Upper lobe of right lung (tissue), 1 donor: ENCODE measurements around the gene UBAP2. TPM values are rescaled to one million over a fixed set of nuclear protein-coding genes. Genes with fewer than 3 reads are reported as not detected.
A peak's percentile ranks its signal among the peaks of the same experiment; 100 is the strongest.

ENCODE experiments used
- ATAC-seq: fragments of 200-7000 bp; cut with Tn5 transposase; one replicate; pipeline ENCODE4 v1.9.1; 2020; ENCODE audit warnings: mild to moderate bottlenecking, moderate library complexity
- DNase-seq: peaks from one replicate; pipeline ENCODE4 v3.0.0-alpha.2; 2020
- H3K27ac ChIP-seq: fragments of 200-600 bp; one replicate; pipeline ENCODE4 v1.8.0; 2022
- H3K27me3 ChIP-seq: fragments of 200-600 bp; one replicate; pipeline ENCODE4 v1.8.0; 2022; ENCODE audit warnings: mild to moderate bottlenecking
- H3K36me3 ChIP-seq: fragments of 200-600 bp; one replicate; pipeline ENCODE4 v1.8.0; 2022
- H3K4me1 ChIP-seq: fragments of 200-600 bp; one replicate; pipeline ENCODE4 v1.8.0; 2022
- H3K4me3 ChIP-seq: fragments of 200-600 bp; one replicate; pipeline ENCODE4 v1.8.0; 2022; ENCODE audit warnings: mild to moderate bottlenecking
- H3K9me3 ChIP-seq: fragments of 200-600 bp; one replicate; pipeline ENCODE4 v1.8.0; 2022
- intact Hi-C: fragments of 100-400 bp; cut with DNase I; formaldehyde crosslinking; loops from one replicate; pipeline ENCODE4 v1.11.0; 2022
- total RNA-seq: library from RNA; stranded (reverse); fragmentation: NEBNext Ultra II Directional; extraction: Animal tissue kit (Norgen Biotek cat#: 25700); gene quantifications from one replicate; pipeline ENCODE4 v1.2.1, GENCODE V29; 2021
- TF ChIP-seq, protein P1 (sequence below): fragments of 200-600 bp; IDR thresholded peaks from one replicate; pipeline ENCODE4 v1.8.0; 2022; ENCODE audit warnings: antibody characterized with exemption
- donor health status: DM: no; HTN: yes; CAD: no; lungs with severe emphysema.

UBAP2 gene
- total RNA-seq, 1 donor from 2014 or later = 36.2 TPM

DNA sequence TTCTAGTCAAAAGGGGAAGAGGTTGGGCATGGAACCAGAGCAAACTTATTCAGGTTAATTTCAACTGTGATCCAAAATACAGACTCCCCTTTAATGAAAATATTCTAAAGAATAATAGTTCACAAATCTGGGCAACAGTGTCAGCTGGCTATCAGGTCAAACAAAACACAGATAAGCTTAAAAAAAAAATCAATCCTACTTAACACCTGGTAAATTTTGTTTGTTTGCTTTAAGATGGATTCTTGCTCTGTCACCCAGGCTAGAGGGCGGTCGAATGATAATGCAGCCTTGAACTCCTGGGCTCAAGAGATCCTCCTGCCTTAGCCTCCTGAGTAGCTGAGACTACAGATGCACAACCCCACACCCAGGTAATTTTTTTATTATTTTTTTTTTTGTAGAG, 89.0 kb downstream of the UBAP2 start:
- no peak for DNase-seq
- ATAC-seq = no peak
- intact Hi-C loops = no loop called here
- TF ChIP-seq, protein P1, sequence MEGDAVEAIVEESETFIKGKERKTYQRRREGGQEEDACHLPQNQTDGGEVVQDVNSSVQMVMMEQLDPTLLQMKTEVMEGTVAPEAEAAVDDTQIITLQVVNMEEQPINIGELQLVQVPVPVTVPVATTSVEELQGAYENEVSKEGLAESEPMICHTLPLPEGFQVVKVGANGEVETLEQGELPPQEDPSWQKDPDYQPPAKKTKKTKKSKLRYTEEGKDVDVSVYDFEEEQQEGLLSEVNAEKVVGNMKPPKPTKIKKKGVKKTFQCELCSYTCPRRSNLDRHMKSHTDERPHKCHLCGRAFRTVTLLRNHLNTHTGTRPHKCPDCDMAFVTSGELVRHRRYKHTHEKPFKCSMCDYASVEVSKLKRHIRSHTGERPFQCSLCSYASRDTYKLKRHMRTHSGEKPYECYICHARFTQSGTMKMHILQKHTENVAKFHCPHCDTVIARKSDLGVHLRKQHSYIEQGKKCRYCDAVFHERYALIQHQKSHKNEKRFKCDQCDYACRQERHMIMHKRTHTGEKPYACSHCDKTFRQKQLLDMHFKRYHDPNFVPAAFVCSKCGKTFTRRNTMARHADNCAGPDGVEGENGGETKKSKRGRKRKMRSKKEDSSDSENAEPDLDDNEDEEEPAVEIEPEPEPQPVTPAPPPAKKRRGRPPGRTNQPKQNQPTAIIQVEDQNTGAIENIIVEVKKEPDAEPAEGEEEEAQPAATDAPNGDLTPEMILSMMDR = no peak
- Histone ChIP-seq H3K9me3 (no peaks in the 10 kb centered on the region), H3K27ac (no peak overlapping the region), H3K27me3 (no peaks in the 10 kb centered on the region), H3K4me3 (no peak overlapping the region), H3K4me1 (no peaks in the 10 kb centered on the region), H3K36me3 (peaks cover 35% of the 10 kb centered on the region)

DNA sequence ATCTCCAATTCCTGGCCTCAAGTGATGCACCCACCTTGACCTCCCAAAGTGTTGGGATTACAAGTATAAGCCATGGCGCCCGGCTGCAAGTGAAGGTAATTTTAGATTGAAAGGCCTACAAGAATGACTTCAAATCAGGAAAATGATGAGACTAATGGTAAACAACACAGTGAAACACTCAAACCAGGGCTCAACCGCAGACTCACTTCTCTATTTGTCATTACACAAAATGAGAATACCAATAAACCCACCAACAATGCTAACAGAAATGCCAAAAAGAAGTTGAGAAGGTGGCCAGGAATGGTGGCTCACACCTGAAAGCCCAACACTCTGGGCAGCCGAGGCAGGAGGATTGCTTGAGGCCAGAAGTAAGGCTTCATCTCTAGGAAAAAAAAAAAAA, 92.1 kb downstream of the UBAP2 start:
- DNase-seq (no peak), ATAC-seq (no peak)
- H3K27me3 ChIP-seq = no peaks in the 10 kb centered on the region
- peaks cover 50% of the 10 kb centered on the region for H3K36me3 ChIP-seq
- TF ChIP-seq, protein P1 = no peak
- intact Hi-C loops = no loop called here
- H3K9me3 ChIP-seq = no peaks in the 10 kb centered on the region
- H3K27ac ChIP-seq = no peak overlapping the region
- no peak overlapping the region for H3K4me3 ChIP-seq
- H3K4me1 ChIP-seq = no peaks in the 10 kb centered on the region

DNA sequence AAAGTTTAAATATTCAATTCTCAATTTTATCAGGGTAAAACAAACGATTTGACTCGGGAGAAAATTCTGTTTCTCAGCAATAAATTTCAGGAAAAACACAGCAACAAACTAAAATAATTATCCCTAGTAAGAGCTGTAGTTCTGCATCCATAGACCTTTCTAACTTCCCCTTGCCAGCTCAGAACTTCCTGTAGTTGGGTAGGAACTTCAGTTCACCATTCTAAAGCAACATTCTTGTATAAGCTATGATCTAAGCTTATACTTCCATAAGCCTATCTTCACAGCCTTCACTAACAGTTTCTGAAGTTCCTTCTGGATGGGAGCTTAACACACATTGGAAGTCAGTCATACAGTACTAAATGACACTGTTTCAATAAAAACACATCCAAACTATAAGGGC, 96.6 kb downstream of the UBAP2 start:
- peaks cover 34% of the 10 kb centered on the region for H3K36me3 ChIP-seq
- H3K27ac ChIP-seq = no peak overlapping the region
- no peaks in the 10 kb centered on the region for H3K4me1 ChIP-seq
- H3K4me3 ChIP-seq = no peak overlapping the region
- intact Hi-C loops = no loop called here
- no peaks in the 10 kb centered on the region for H3K27me3 ChIP-seq
- peak; percentile 54 for ATAC-seq
- H3K9me3 ChIP-seq = no peaks in the 10 kb centered on the region
- TF ChIP-seq, protein P1 = no peak
- no peak for DNase-seq

DNA sequence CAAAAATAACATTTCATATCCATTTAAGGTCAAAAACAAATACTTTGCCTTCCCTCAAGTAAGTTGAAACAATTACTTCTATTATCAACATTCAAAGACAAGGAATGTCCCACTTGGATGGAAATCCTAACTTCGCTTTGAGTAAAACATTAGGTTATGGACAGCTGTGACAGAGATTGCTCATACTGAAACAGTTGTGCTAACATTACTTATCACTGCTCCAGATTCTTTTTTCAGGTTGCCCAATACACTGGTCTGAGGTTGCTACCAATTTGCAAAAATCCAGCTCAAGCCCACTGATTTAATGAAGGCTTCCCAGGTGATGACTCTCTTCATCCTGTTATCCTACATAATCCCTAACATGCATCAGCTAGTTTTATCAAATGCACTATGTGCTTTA, 98.3 kb downstream of the UBAP2 start:
- DNase-seq = no peak
- Histone ChIP-seq H3K9me3 (no peaks in the 10 kb centered on the region), H3K27me3 (no peaks in the 10 kb centered on the region), H3K27ac (no peak overlapping the region), H3K36me3 (peaks cover 30% of the 10 kb centered on the region), H3K4me1 (no peaks in the 10 kb centered on the region), H3K4me3 (no peak overlapping the region)
- intact Hi-C loops = no loop called here
- ATAC-seq = no peak
- TF ChIP-seq, protein P1 = no peak

DNA sequence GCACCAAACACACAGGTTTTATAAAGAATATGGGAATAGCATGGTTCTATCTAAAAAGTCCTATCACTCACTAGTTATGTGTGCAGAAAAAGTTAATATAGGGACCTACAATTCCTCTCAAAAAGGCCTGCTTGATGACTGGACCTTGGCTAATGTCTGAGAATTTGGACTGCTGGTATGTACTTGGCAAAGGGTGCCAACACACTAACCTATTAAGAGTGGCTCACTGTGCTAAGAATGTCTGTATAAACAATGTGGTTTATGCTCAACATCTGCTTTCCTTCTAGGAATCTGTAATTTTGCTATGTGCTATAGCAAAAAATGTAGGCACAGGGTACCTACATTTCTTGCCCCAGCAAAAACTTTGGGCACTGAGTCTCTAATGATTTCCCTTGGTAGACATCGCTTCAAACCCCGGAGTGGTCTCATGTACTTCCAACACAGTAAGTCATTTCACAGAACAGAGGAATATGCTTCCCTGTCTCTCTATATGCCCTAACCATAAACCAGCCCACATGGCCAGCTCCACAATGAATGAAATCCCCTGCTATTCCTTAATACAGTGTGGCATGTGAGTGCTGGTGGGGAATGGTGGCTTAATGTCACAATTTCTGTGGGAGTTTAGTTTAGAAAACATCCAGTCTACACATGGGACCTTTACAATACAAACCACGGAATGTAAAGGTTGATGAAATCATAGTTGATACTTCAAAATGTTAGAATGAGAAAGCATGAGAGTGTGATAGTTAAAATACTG, 101.7 kb downstream of the UBAP2 start:
- DNase-seq (no peak), ATAC-seq (peak; percentile 72)
- H3K36me3 ChIP-seq = peaks cover 41% of the 10 kb centered on the region
- no peaks in the 10 kb centered on the region for H3K27me3 ChIP-seq
- intact Hi-C loops = no loop called here
- TF ChIP-seq, protein P1 = no peak
- no peaks in the 10 kb centered on the region for H3K4me1 ChIP-seq
- H3K4me3 ChIP-seq = no peak overlapping the region
- H3K27ac ChIP-seq = no peak overlapping the region
- H3K9me3 ChIP-seq = no peaks in the 10 kb centered on the region
